Measurements from ENCODE around the gene TMOD2.

The TMOD2 gene

GRCh38 chr15:51861557-51862359, 110.4 kb downstream of the TMOD2 start:
- peak; percentile 67 for DNase-seq (ENCODE audit: low read depth)

DNA sequence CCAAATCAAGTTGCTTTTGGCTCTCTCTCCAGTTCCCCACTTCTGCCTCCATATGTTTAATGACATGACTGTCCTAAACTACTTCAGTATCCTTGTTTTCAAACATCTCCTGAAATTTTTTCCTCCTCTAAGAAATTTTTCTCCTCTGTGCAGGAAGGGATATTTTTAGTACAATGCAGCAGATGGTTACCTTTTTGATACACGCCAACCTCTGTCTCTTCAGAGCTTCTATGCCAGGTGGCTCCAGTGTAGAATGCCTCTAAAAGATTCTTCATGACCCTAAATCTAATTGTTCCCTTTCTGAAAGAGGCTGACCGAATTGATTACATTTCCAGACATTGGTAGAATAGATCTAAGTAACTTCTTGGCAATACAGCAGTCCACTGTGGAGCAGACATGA, 111.7 kb downstream of the TMOD2 start:
- no peak for DNase-seq (ENCODE audit: low read depth)

DNA sequence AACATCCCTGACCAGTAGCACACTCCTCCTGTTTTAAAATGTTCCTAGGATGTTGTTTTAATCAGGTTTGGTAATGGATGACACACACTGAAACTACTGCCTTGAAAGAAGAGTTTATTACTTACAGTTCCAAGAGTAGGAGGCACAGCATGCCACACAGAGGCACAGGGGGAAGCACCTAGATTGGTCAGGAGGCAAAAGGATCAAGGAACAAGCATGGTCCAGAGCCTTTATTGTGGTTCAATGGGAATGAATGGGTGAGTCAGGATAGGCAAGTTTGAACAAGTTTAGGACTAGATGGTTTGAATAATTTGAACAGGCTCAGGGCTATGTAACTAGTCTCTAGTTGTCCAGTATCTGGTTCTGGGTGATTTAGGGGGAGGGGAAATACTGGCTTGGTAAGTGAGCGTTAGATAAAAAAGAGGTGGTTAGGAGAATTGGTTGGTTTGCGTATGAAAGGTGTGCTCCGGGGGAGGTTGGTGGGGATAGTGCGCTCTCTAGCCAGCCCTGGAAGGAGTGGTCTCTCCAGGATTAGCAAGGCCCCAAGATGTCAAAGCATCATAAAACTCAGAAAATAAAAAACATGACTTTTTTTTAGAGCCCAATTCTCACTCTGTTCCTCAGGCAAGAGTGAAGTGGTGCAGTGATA, 113.1 kb downstream of the TMOD2 start:
- no peak for DNase-seq (ENCODE audit: low read depth)

DNA sequence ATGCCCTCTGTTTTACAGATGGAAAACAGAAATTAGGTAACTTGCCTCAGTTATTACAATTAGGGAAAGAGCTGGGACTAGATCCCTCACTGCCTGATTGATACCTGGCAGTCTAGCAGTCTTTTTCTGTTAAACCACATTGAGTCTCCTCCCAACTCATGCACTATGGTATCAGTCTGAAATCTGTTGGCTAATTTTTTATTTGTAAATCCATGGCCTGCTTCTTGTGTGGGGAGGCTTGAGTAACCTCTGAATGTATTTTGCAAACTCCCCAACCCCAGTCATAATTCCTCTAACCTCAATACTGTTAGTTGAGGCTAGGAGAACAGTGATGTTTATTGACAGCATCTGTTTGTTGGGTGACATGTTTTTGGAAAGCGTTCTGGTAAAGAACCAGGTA, 113.9 kb downstream of the TMOD2 start:
- DNase-seq (ENCODE audit: low read depth), result no peak
